ENCODE measurements around the gene ARHGAP9.

DNA sequence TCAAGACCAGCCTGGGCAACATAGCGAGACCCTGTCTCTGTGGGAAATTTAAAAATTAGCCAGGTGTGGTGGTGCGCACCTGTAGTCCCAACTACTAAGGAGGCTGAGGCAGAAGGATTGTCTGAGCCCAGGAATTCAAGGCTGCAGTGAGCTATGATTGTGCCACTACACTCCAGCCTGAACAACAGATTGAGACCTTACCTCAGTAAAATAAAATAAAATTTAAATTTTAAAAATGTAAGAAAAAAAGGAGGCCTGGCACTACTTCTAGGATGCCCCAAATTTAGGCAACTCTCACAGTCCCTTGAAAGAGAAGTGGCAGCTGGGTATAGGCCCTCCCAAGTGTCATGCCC, 25.5 kb downstream of the ARHGAP9 start:
- no peak for TF ChIP-seq POLR2A (IDR thresholded peaks at IDR 0.05)
- TF ChIP-seq, protein P1, sequence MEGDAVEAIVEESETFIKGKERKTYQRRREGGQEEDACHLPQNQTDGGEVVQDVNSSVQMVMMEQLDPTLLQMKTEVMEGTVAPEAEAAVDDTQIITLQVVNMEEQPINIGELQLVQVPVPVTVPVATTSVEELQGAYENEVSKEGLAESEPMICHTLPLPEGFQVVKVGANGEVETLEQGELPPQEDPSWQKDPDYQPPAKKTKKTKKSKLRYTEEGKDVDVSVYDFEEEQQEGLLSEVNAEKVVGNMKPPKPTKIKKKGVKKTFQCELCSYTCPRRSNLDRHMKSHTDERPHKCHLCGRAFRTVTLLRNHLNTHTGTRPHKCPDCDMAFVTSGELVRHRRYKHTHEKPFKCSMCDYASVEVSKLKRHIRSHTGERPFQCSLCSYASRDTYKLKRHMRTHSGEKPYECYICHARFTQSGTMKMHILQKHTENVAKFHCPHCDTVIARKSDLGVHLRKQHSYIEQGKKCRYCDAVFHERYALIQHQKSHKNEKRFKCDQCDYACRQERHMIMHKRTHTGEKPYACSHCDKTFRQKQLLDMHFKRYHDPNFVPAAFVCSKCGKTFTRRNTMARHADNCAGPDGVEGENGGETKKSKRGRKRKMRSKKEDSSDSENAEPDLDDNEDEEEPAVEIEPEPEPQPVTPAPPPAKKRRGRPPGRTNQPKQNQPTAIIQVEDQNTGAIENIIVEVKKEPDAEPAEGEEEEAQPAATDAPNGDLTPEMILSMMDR (IDR thresholded peaks at IDR 0.05) = no peak
- TF ChIP-seq EP300 (IDR thresholded peaks at IDR 0.05) = no peak

All from stomach (tissue), 4 donors.